Measurements from ENCODE around the gene ERRFI1. TPM values are rescaled to one million over a fixed set of nuclear protein-coding genes. Genes with fewer than 3 reads are reported as not detected.

ERRFI1 gene
- total RNA-seq, 4 donors from 2014 or later = 19.0 to 67.6 (median 39.6) TPM

- peak overlapping the region in 1 of 2 donors; percentile 62 for H3K4me3 ChIP-seq
- no peaks in the 10 kb centered on the region for H3K9me3 ChIP-seq
- H3K27ac ChIP-seq = peak overlapping the region in 1 of 2 donors; percentile 40
- no peaks in the 10 kb centered on the region for H3K27me3 ChIP-seq
- no peak for DNase-seq
- TF ChIP-seq POLR2A (IDR thresholded peaks at IDR 0.05) = no peak
- no peak for TF ChIP-seq CTCF (IDR thresholded peaks at IDR 0.05)
- no peaks in the 10 kb centered on the region for H3K36me3 ChIP-seq
- intact Hi-C loops (cut with DNase I; ENCODE audit: low total_unique reads) = no loop called here
- no peaks in the 10 kb centered on the region for H3K4me1 ChIP-seq
Observed at GRCh38 chr1:8022395-8023286, 3.5 kb downstream of the ERRFI1 start.

- TF ChIP-seq POLR2A (IDR thresholded peaks at IDR 0.05) (no peak), CTCF (IDR thresholded peaks at IDR 0.05) (no peak)
- Histone ChIP-seq H3K36me3 (no peaks in the 10 kb centered on the region), H3K27me3 (no peaks in the 10 kb centered on the region), H3K27ac (no peak overlapping the region), H3K4me3 (peak overlapping the region in 1 of 2 donors; percentile 4), H3K4me1 (no peaks in the 10 kb centered on the region), H3K9me3 (no peaks in the 10 kb centered on the region)
- intact Hi-C loops (cut with DNase I; ENCODE audit: low total_unique reads) = no loop called here
- DNase-seq = no peak
Observed at GRCh38 chr1:8021676-8022266, 4.3 kb downstream of the ERRFI1 start.

- no peaks in the 10 kb centered on the region for H3K36me3 ChIP-seq
- H3K4me3 ChIP-seq = no peak overlapping the region
- intact Hi-C loops (cut with DNase I; ENCODE audit: low total_unique reads) = no loop called here
- H3K4me1 ChIP-seq = peaks cover 0 to 5% of the 10 kb centered on the region in 2 donors
- TF ChIP-seq CTCF (IDR thresholded peaks at IDR 0.05) (no peak), POLR2A (IDR thresholded peaks at IDR 0.05) (no peak)
- H3K9me3 ChIP-seq = no peaks in the 10 kb centered on the region
- no peak for DNase-seq
- no peaks in the 10 kb centered on the region for H3K27me3 ChIP-seq
- peak overlapping the region in 1 of 2 donors; percentile 71 for H3K27ac ChIP-seq
Observed at GRCh38 chr1:8020032-8020431, 6.1 kb downstream of the ERRFI1 start.

- no peak overlapping the region for H3K4me3 ChIP-seq
- peaks cover 0 to 8% of the 10 kb centered on the region in 2 donors for H3K4me1 ChIP-seq
- H3K9me3 ChIP-seq = no peaks in the 10 kb centered on the region
- no peak for TF ChIP-seq POLR2A (IDR thresholded peaks at IDR 0.05)
- no peak for TF ChIP-seq CTCF (IDR thresholded peaks at IDR 0.05)
- no peaks in the 10 kb centered on the region for H3K36me3 ChIP-seq
- intact Hi-C loops (cut with DNase I; ENCODE audit: low total_unique reads) = no loop called here
- H3K27ac ChIP-seq = peak overlapping the region in 1 of 2 donors; percentile 71
- no peaks in the 10 kb centered on the region for H3K27me3 ChIP-seq
- no peak for DNase-seq
Observed at GRCh38 chr1:8019229-8019620, 6.9 kb downstream of the ERRFI1 start.

All from uterus (tissue), 4 donors.